ENCODE results near the gene FAXC.

Gene FAXC

GRCh38 chr6:99308788-99309187 is 40.7 kb downstream of the FAXC start:
- TF ChIP-seq CTCF (IDR thresholded peaks at IDR 0.05; ENCODE audit: low read depth, low read length) = no peak
- DNase-seq (ENCODE audit: low read depth in 2 of 2) = no peak
- H3K4me3 ChIP-seq (replicated peaks in 1 of 2; ENCODE audit: low read depth in 2 of 2, low read length in 2 of 2) = no peak overlapping the region

GRCh38 chr6:99307295-99307907 is 42.1 kb downstream of the FAXC start:
- H3K4me3 ChIP-seq (replicated peaks in 1 of 2; ENCODE audit: low read depth in 2 of 2, low read length in 2 of 2) = no peak overlapping the region
- no peak for TF ChIP-seq CTCF (IDR thresholded peaks at IDR 0.05; ENCODE audit: low read depth, low read length)
- DNase-seq (ENCODE audit: low read depth in 2 of 2) = no peak

- DNase-seq (ENCODE audit: low read depth in 2 of 2) = no peak
- H3K4me3 ChIP-seq (replicated peaks in 1 of 2; ENCODE audit: low read depth in 2 of 2, low read length in 2 of 2) = no peak overlapping the region
- no peak for TF ChIP-seq CTCF (IDR thresholded peaks at IDR 0.05; ENCODE audit: low read depth, low read length)
These were observed 43.1 kb downstream of the FAXC start for GRCh38 chr6:99306341-99306740.

GRCh38 chr6:99305021-99305554 is 44.4 kb downstream of the FAXC start:
- TF ChIP-seq CTCF (IDR thresholded peaks at IDR 0.05; ENCODE audit: low read depth, low read length) = no peak
- DNase-seq (ENCODE audit: low read depth in 2 of 2) = no peak
- H3K4me3 ChIP-seq (replicated peaks in 1 of 2; ENCODE audit: low read depth in 2 of 2, low read length in 2 of 2) = no peak overlapping the region

GRCh38 chr6:99297415-99297814 is 52.1 kb downstream of the FAXC start:
- DNase-seq (ENCODE audit: low read depth in 2 of 2) = no peak
- H3K4me3 ChIP-seq (replicated peaks in 1 of 2; ENCODE audit: low read depth in 2 of 2, low read length in 2 of 2) = no peak overlapping the region
- TF ChIP-seq CTCF (IDR thresholded peaks at IDR 0.05; ENCODE audit: low read depth, low read length) = no peak

- H3K4me3 ChIP-seq (replicated peaks in 1 of 2; ENCODE audit: low read depth in 2 of 2, low read length in 2 of 2) = no peak overlapping the region
- TF ChIP-seq CTCF (IDR thresholded peaks at IDR 0.05; ENCODE audit: low read depth, low read length) = no peak
- DNase-seq (ENCODE audit: low read depth in 2 of 2) = no peak
These were observed 52.5 kb downstream of the FAXC start for GRCh38 chr6:99297006-99297405.

GRCh38 chr6:99296261-99296660 is 53.2 kb downstream of the FAXC start:
- TF ChIP-seq CTCF (IDR thresholded peaks at IDR 0.05; ENCODE audit: low read depth, low read length) = no peak
- no peak overlapping the region for H3K4me3 ChIP-seq (replicated peaks in 1 of 2; ENCODE audit: low read depth in 2 of 2, low read length in 2 of 2)
- no peak for DNase-seq (ENCODE audit: low read depth in 2 of 2)

Measured in cardiac fibroblast (primary cell).